ENCODE data around the gene KATNB1. TPM values are rescaled to one million over a fixed set of nuclear protein-coding genes. Genes with fewer than 3 reads are reported as not detected.
"Not testable (repeated sequence)": the region's sequence is repeated elsewhere in the genome, so short reads cannot be mapped to it uniquely, and the experiment has no call there.

Gene KATNB1
- total RNA-seq, 2 experiments from 2014 or later, result 25.5 to 30.0 TPM

DNA sequence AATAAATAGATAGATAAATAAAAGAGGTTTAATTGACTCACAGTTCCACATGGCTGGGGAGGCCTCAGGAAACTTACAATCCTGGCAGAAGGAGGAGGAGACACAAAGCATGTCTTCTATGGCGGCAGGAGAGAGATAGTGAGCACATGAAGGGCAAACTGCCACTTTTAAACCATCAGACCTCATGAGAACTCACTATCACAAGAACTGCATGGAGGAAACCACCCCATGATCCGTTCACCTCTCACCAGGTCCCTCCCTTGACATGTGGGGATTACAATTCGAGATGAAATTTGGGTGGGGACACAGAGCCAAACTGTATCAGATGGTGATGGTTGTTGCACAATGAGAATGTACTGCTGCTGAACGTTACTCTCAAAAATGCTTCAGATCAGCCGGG is 44.3 kb downstream of the KATNB1 start:
- H3K27me3 Mint-ChIP-seq (ENCODE audit: low read depth); H3K9me3 Mint-ChIP-seq; H3K4me3 Mint-ChIP-seq; intact Hi-C loops (cut with micrococcal nuclease); CTCF ChIA-PET; H3K27ac Mint-ChIP-seq; H3K4me1 Mint-ChIP-seq (ENCODE audit: low read depth); DNase-seq; H3K36me3 Mint-ChIP-seq (ENCODE audit: low read depth): not testable (repeated sequence)

DNA sequence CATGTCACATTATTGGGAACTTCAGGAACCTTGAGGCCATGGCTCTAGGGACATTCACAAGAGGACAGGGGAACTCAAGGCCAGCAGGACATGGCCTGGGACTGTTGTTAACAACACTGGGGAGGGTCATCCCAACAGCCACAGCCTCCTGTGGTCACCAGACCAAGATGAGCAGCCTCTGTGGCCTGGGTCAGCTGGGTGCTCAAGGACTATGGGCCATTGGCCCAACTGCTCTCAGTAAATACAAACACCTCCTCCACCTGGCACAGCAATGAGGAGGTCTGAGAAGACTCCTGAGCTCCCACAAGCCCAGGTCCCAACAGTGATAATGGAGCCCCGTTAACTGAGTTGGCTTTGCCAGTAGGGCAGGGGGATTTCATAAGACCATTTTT is 45.8 kb downstream of the KATNB1 start:
- no peak overlapping the region for H3K27ac Mint-ChIP-seq
- CTCF ChIA-PET, result no interaction called here
- H3K27me3 Mint-ChIP-seq (ENCODE audit: low read depth), result no peaks in the 10 kb centered on the region
- no peaks in the 10 kb centered on the region for H3K36me3 Mint-ChIP-seq (ENCODE audit: low read depth)
- no peak for DNase-seq
- H3K4me1 Mint-ChIP-seq (ENCODE audit: low read depth), result peaks cover 2% of the 10 kb centered on the region
- intact Hi-C loops (cut with micrococcal nuclease), result no loop called here
- H3K4me3 Mint-ChIP-seq, result no peak overlapping the region
- H3K9me3 Mint-ChIP-seq, result no peaks in the 10 kb centered on the region

DNA sequence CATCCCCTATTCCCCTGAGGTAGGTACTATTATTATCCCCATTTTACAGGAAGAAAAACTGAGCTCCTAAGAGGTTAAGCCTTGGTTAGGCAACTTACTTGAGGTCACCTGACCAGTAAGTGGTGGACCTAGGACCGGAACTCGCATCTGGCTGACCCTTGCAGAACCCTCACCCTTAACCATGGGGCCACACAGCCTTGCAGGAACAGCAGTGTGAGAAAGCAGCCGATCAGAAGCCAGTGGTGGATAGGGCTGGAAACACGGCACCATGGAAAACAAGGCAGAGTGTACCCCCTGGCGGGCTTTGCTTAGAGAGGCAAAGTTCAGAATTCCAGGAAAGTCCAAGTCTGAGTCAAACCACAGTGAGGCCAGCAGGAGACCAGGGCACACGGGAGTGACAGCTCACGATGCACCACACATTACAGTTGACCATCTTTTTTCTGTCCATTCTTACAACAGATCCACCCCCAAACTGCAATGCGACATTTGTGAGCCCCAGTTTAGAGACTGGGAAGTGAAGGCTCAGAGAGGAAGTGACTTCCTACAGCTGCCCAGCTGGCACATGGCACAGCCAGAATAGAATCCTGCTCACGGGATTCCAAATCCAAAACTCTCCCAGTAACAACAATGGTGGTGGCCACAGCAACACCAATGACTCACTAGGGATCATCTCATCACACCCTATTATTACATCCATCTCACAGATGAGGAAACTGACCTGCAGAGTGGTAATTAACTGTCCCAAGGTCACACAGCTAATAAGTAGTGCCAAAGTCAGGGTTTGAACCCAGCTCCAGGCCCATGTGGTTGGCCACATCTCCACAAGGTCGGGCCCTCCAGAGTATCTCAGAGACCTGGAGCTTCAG is 46.4 kb downstream of the KATNB1 start:
- no peaks in the 10 kb centered on the region for H3K36me3 Mint-ChIP-seq (ENCODE audit: low read depth)
- no peak overlapping the region for H3K4me3 Mint-ChIP-seq
- no peaks in the 10 kb centered on the region for H3K27me3 Mint-ChIP-seq (ENCODE audit: low read depth)
- no peak for DNase-seq
- H3K4me1 Mint-ChIP-seq (ENCODE audit: low read depth), result peaks cover 2% of the 10 kb centered on the region
- intact Hi-C loops (cut with micrococcal nuclease), result no loop called here
- no peak overlapping the region for H3K27ac Mint-ChIP-seq
- CTCF ChIA-PET, result interaction anchor here (0.7 kb wide), 1 partner anchor 12 kb away, joined by 3 read pairs; no protein-coding TSS in a partner anchor
- H3K9me3 Mint-ChIP-seq, result no peaks in the 10 kb centered on the region

DNA sequence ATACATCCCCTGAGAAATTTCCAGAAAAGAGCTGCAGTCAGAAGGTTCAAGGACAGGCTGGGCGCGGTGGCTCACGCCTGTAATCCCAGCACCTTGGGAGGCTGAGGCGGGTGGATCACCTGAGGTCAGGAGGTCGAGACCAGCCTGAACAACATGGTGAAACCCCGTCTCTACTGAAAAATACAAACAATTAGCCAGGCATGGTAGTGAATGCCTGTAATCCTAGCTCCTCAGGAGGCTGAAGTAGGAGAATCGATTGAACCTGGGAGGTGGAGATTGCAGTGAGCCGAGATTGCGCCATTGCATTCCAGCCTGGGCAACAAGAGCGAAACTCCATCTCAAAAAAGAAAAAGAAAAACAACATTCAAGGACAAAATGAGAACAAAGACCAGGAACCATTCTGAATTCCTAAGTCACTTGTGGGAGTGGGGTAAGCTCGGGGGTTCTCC is 47.1 kb downstream of the KATNB1 start:
- H3K36me3 Mint-ChIP-seq (ENCODE audit: low read depth); DNase-seq; intact Hi-C loops (cut with micrococcal nuclease); H3K4me3 Mint-ChIP-seq; H3K4me1 Mint-ChIP-seq (ENCODE audit: low read depth); H3K27ac Mint-ChIP-seq; H3K27me3 Mint-ChIP-seq (ENCODE audit: low read depth); H3K9me3 Mint-ChIP-seq: not testable (repeated sequence)
- CTCF ChIA-PET, result interaction anchor here (0.7 kb wide), 1 partner anchor 12 kb away, joined by 3 read pairs; no protein-coding TSS in a partner anchor

DNA sequence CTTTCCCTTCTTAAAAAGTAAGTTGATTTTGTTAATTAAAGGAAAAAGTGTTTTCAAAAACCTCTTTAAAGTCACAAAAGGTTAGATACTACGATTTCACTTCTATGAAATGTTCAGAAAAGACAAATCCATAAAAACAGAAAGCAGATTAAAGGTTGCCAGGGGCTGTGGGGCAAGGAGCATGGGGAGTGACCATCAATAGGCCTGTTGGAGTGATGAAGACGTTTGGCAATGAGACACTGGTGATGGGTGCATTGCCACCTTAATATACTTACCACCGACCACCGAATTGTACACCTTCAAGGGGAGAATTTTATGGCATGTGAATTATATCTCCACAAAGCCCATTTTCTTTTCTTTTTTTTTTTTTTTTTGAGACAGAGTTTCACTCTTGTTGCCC is 47.5 kb downstream of the KATNB1 start:
- Mint-ChIP-seq H3K4me3 (no peak overlapping the region), H3K4me1 (ENCODE audit: low read depth) (peaks cover 2% of the 10 kb centered on the region), H3K27me3 (ENCODE audit: low read depth) (no peaks in the 10 kb centered on the region), H3K36me3 (ENCODE audit: low read depth) (no peaks in the 10 kb centered on the region), H3K9me3 (no peaks in the 10 kb centered on the region), H3K27ac (no peak overlapping the region)
- DNase-seq, result no peak
- CTCF ChIA-PET, result interaction anchor here (0.7 kb wide), 1 partner anchor 13 kb away, joined by 3 read pairs; no protein-coding TSS in a partner anchor
- intact Hi-C loops (cut with micrococcal nuclease), result no loop called here

DNA sequence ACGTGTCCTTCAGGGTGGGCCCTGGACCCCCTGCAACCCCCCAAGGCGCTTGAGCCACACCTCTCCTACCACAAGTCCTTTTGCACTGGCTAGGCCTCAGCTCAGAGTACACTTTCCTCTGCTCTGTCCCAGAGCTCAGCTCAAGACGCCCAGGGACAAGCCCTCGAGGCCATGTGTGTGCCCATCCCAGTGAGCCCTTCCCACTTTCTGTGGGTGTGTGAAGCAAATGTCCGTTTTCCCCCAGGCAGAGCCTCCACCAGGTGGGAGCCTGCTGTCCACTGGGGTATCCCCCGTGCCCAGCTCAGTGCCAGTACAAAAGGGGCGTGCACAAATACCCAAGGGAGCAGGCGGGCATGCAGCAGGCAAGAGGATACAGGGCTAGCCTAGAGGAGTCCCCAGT is 48.3 kb downstream of the KATNB1 start:
- intact Hi-C loops (cut with micrococcal nuclease), result no loop called here
- H3K36me3 Mint-ChIP-seq (ENCODE audit: low read depth), result no peaks in the 10 kb centered on the region
- no peak overlapping the region for H3K4me3 Mint-ChIP-seq
- H3K27me3 Mint-ChIP-seq (ENCODE audit: low read depth), result no peaks in the 10 kb centered on the region
- DNase-seq, result no peak
- no peaks in the 10 kb centered on the region for H3K9me3 Mint-ChIP-seq
- no peak overlapping the region for H3K27ac Mint-ChIP-seq
- peaks cover 2% of the 10 kb centered on the region for H3K4me1 Mint-ChIP-seq (ENCODE audit: low read depth)
- CTCF ChIA-PET, result interaction anchor here (0.5 kb wide), 1 partner anchor 9 kb away, joined by 3 read pairs; no protein-coding TSS in a partner anchor

DNA sequence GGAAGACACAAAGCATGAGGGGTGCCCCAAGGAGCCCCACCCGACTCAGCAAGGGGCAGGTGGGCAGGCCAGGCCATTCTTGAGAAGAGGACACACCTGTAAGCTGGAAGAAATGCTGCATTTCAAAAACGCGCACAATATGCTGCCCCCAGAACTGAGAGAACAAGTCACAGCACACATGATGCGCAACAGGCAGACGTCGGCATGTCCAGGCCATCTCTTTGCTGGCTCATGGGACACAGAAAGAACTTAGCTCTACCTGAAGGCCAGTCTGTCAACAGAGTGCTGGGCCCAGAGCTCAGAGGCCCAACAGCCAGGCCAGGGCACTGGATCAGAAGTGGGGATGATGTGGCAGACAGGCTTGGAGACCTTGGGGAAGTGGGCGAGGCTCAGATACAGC is 48.8 kb downstream of the KATNB1 start:
- intact Hi-C loops (cut with micrococcal nuclease), result no loop called here
- Mint-ChIP-seq H3K9me3 (no peaks in the 10 kb centered on the region), H3K27ac (no peak overlapping the region), H3K4me3 (no peak overlapping the region), H3K27me3 (ENCODE audit: low read depth) (no peaks in the 10 kb centered on the region), H3K4me1 (ENCODE audit: low read depth) (no peaks in the 10 kb centered on the region), H3K36me3 (ENCODE audit: low read depth) (no peaks in the 10 kb centered on the region)
- DNase-seq, result no peak
- CTCF ChIA-PET, result interaction anchor here (0.5 kb wide), 1 partner anchor 9 kb away, joined by 3 read pairs; no protein-coding TSS in a partner anchor

DNA sequence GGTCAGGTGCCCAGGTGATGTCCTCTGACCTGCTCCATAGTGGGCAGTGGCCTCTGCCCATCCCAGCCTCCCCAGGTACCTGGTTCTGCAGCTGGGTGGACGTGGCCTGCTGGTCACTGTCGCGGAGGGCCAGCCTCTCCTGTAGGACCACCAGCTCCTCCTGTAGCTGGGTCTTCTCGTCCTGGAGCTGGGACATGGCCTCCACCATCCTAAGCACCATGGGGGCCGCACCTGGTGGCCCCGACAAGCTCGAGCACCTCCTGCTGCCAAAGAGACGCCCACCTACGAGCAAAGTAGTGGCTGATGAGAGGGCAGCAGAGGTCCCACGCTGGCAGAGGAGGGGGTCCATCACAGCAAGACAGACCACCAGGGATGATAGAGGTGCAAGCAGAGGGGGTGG is 49.8 kb downstream of the KATNB1 start:
- no peak for DNase-seq
- CTCF ChIA-PET, result no interaction called here

DNA sequence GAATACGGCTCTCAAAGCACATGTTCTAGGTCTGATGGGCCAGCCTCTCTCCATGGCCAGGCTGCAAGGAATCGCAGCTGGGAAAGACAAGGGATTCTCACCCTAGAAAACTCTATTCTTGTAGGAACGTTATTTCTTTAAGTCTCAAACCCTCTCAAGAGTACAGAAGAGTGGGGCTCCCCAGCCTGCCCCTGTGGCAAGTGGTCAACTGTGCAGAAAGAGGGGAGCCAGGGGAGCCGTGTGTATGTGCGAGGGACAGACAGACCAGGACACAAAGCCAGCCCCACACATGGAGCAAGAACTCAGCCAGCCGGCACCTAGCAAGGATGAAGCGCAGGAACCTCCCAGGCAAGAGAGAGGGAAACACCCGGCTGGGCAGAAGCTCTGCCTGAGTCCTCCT is 50.4 kb downstream of the KATNB1 start:
- H3K36me3 Mint-ChIP-seq (ENCODE audit: low read depth), result no peaks in the 10 kb centered on the region
- CTCF ChIA-PET, result no interaction called here
- intact Hi-C loops (cut with micrococcal nuclease), result no loop called here
- no peak overlapping the region for H3K27ac Mint-ChIP-seq
- no peaks in the 10 kb centered on the region for H3K9me3 Mint-ChIP-seq
- H3K27me3 Mint-ChIP-seq (ENCODE audit: low read depth), result no peaks in the 10 kb centered on the region
- DNase-seq, result no peak
- no peak overlapping the region for H3K4me3 Mint-ChIP-seq
- H3K4me1 Mint-ChIP-seq (ENCODE audit: low read depth), result no peaks in the 10 kb centered on the region

More for the DNA sequence above, 49.8 kb downstream of the KATNB1 start:
- Mint-ChIP-seq H3K36me3 (ENCODE audit: low read depth) (no peaks in the 10 kb centered on the region), H3K4me3 (no peak overlapping the region), H3K27me3 (ENCODE audit: low read depth) (no peaks in the 10 kb centered on the region), H3K9me3 (no peaks in the 10 kb centered on the region), H3K27ac (no peak overlapping the region), H3K4me1 (ENCODE audit: low read depth) (no peaks in the 10 kb centered on the region)
- intact Hi-C loops (cut with micrococcal nuclease), result no loop called here

DNA sequence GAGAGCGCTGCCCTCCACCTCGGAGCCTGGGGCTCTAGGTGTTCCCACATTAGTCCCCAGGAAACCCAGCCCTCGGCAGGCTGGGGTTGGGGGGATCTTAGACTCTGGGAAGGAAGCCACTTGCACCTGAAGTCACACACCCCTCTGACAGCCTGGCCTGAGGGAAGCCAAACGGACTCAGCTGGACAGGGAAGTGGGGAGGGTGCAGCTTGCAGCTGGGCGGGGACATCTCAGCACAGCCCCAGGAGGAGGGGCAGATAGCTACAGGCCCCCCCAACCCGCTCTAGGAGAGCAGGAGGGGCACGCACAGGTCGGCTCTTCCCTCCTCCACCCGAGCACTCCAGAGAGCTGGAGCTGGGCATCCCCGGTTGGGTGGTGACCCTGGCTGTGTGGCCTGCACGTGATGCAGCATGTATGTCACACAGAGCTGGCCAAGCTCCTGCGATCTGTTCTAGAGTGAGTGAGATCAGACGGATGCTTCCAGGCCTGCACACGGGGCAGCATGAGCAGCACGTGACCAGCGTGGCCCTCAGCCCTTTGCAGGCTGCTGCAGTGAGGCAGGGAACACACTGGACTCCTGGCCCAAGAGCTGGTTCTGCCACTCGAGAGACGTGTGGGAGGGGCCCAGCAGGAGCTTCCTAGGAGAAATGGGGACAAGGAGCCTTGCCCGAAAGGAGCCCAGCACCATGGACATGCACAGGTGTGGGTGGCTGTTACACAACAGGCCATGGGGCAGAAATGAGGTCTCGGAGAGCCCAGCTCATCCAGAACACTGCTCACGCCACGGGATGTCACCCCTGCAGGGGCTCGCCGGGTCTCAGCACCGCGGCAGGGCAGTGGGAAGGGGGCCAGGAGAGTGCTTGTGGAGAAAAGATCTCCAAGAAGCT is 51.3 kb downstream of the KATNB1 start:
- no peak overlapping the region for H3K27ac Mint-ChIP-seq
- no peaks in the 10 kb centered on the region for H3K27me3 Mint-ChIP-seq (ENCODE audit: low read depth)
- no peaks in the 10 kb centered on the region for H3K9me3 Mint-ChIP-seq
- DNase-seq, result no peak
- no peak overlapping the region for H3K4me3 Mint-ChIP-seq
- intact Hi-C loops (cut with micrococcal nuclease), result no loop called here
- H3K36me3 Mint-ChIP-seq (ENCODE audit: low read depth), result no peaks in the 10 kb centered on the region
- H3K4me1 Mint-ChIP-seq (ENCODE audit: low read depth), result no peaks in the 10 kb centered on the region
- CTCF ChIA-PET, result no interaction called here

DNA sequence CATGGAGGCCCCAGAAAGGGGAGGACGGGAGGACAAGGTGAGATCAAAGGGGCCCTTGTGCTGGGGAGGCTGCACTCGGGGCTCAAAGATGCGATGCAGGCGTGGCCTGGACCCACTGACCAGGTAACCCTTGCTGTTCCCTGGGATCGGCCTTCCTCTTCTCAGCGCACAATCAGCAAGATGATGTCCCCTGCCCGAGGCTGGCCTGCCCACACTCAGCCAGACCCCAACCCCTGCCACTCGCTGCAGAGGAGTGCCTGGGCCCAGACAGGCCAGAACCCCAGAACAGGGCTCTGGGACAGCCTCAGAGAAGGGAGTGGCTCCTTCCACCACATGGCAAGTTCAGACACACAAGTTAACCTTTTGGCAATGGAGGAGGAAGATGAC is 51.9 kb downstream of the KATNB1 start:
- CTCF ChIA-PET, result no interaction called here
- Mint-ChIP-seq H3K4me1 (ENCODE audit: low read depth) (no peaks in the 10 kb centered on the region), H3K9me3 (no peaks in the 10 kb centered on the region), H3K36me3 (ENCODE audit: low read depth) (no peaks in the 10 kb centered on the region), H3K4me3 (no peak overlapping the region), H3K27ac (no peak overlapping the region), H3K27me3 (ENCODE audit: low read depth) (no peaks in the 10 kb centered on the region)
- intact Hi-C loops (cut with micrococcal nuclease), result no loop called here
- DNase-seq, result no peak

DNA sequence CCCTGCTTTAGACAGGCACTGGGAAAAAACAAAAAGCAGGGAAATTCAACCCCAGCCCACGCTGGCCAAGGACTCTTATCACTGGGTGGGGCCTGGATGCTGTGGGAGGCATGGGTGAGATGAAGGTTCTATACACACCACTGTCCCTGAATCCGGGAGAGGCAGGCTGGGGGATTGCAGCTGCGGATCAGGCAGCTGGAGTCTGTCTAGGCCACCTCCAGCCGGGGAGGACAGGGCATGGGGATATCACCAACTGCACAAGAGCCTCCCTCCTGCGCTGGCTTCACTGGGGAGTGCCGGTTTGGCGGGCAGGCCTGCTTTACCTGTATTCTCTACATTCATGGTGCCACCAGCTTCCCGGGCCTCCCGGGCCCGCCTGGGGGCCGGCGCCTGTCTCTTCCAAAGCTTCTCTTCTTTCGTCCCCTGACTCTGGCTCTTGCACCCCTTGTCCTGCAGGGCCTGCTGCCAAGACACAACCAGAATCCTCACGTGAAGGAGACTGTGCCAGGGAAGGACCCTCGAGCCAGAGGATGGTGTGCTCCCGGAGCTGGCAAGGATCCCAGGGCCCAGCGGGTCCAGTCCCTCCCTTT is 52.8 kb downstream of the KATNB1 start:
- DNase-seq, result no peak
- Mint-ChIP-seq H3K4me1 (ENCODE audit: low read depth) (no peaks in the 10 kb centered on the region), H3K36me3 (ENCODE audit: low read depth) (no peaks in the 10 kb centered on the region), H3K27me3 (ENCODE audit: low read depth) (no peaks in the 10 kb centered on the region), H3K4me3 (no peak overlapping the region), H3K9me3 (no peaks in the 10 kb centered on the region), H3K27ac (no peak overlapping the region)
- CTCF ChIA-PET, result interaction anchor here (0.7 kb wide), 1 partner anchor 28 kb away, joined by 3 read pairs; no protein-coding TSS in a partner anchor
- intact Hi-C loops (cut with micrococcal nuclease), result no loop called here

Measured in activated naive CD4-positive, alpha-beta T cell treated with anti-CD3 and anti-CD28 coated beads for 36 hours (primary cell).